ENCODE results near the gene LINC01488.

Gene LINC01488

DNA sequence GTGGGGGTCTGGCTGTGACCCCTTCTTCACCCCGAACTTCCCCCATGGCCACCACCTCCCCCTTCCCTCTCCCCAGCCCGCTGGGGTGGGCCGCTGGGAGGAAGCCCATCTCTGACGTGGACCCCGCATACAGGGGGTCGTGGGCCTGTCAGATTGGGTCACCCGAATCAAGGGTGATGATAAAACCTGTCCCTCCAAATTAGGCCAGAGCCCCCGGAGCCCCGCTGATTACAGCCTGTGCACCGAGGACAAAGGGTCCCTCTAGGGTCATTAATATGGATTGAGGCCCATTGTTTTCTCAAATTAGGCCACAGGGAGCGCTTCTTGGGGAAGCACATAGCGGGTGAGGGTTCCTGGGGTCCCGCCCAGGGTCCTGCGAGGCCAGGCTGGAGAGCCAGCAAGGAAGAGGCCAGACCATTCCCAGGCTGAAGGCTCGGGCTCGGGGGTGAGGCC lies 4.9 kb upstream of the LINC01488 start:
- peaks cover 10% of the 10 kb centered on the region for H3K4me1 Mint-ChIP-seq
- peaks cover 37% of the 10 kb centered on the region for H3K27me3 Mint-ChIP-seq (ENCODE audit: low read depth)
- no peaks in the 10 kb centered on the region for H3K9me3 Mint-ChIP-seq
- no peak overlapping the region for H3K4me3 Mint-ChIP-seq
- TF ChIP-seq, protein P1, sequence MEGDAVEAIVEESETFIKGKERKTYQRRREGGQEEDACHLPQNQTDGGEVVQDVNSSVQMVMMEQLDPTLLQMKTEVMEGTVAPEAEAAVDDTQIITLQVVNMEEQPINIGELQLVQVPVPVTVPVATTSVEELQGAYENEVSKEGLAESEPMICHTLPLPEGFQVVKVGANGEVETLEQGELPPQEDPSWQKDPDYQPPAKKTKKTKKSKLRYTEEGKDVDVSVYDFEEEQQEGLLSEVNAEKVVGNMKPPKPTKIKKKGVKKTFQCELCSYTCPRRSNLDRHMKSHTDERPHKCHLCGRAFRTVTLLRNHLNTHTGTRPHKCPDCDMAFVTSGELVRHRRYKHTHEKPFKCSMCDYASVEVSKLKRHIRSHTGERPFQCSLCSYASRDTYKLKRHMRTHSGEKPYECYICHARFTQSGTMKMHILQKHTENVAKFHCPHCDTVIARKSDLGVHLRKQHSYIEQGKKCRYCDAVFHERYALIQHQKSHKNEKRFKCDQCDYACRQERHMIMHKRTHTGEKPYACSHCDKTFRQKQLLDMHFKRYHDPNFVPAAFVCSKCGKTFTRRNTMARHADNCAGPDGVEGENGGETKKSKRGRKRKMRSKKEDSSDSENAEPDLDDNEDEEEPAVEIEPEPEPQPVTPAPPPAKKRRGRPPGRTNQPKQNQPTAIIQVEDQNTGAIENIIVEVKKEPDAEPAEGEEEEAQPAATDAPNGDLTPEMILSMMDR (IDR thresholded peaks at IDR 0.05; ENCODE audit: unreplicated experiment in 3 of 3) = no peak
- H3K36me3 Mint-ChIP-seq (ENCODE audit: low read depth) = no peaks in the 10 kb centered on the region
- no peak overlapping the region for H3K27ac Mint-ChIP-seq

- Mint-ChIP-seq H3K27ac (no peak overlapping the region), H3K4me1 (peaks cover 8% of the 10 kb centered on the region), H3K4me3 (no peak overlapping the region), H3K27me3 (ENCODE audit: low read depth) (peaks cover 36% of the 10 kb centered on the region), H3K9me3 (no peaks in the 10 kb centered on the region), H3K36me3 (ENCODE audit: low read depth) (no peaks in the 10 kb centered on the region)
- TF ChIP-seq, protein P1 (IDR thresholded peaks at IDR 0.05; ENCODE audit: unreplicated experiment in 3 of 3) = no peak
Observed at GRCh38 chr11:69477086-69477485, 4.4 kb upstream of the LINC01488 start.

DNA sequence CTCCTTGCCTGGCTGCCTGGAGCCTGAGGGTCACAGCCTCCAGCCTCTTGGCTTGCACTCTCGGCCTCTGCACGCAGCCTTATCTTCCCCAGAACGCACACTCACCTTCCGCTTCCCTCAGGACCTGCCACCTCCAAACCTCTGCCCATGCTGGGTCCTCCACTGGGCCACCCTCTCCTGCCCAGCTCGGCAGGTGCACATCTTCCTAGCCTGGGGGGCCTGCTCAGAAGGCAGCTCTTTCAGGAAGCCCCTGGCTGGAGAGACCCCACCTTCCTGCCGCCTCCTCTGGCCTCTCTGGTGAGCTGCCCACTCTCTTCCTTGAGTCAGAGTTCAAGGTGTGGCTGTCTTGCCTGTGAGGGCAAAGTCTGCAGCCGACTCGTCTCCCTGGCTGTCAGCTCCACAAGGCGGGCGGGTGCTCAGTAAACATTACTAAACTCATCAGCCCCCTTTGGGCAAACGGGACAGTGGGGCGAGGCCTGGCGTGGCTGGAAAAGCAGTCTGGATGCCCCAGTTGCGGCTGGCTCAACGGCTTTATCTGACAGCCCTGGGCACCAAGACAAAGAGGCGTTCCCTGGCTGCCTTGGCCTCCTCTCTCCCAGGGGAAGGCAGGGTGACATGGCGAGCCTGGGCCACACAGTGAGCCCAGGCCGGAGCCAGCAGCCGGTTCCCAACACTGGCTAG lies 1.7 kb upstream of the LINC01488 start:
- H3K4me3 Mint-ChIP-seq = no peak overlapping the region
- TF ChIP-seq, protein P1 (IDR thresholded peaks at IDR 0.05; ENCODE audit: unreplicated experiment in 3 of 3) = no peak
- H3K27ac Mint-ChIP-seq = peak overlapping the region in 1 of 3 experiments; percentile 80
- H3K27me3 Mint-ChIP-seq (ENCODE audit: low read depth) = peaks cover 28% of the 10 kb centered on the region
- peaks cover 18% of the 10 kb centered on the region for H3K4me1 Mint-ChIP-seq
- no peaks in the 10 kb centered on the region for H3K9me3 Mint-ChIP-seq
- no peaks in the 10 kb centered on the region for H3K36me3 Mint-ChIP-seq (ENCODE audit: low read depth)

DNA sequence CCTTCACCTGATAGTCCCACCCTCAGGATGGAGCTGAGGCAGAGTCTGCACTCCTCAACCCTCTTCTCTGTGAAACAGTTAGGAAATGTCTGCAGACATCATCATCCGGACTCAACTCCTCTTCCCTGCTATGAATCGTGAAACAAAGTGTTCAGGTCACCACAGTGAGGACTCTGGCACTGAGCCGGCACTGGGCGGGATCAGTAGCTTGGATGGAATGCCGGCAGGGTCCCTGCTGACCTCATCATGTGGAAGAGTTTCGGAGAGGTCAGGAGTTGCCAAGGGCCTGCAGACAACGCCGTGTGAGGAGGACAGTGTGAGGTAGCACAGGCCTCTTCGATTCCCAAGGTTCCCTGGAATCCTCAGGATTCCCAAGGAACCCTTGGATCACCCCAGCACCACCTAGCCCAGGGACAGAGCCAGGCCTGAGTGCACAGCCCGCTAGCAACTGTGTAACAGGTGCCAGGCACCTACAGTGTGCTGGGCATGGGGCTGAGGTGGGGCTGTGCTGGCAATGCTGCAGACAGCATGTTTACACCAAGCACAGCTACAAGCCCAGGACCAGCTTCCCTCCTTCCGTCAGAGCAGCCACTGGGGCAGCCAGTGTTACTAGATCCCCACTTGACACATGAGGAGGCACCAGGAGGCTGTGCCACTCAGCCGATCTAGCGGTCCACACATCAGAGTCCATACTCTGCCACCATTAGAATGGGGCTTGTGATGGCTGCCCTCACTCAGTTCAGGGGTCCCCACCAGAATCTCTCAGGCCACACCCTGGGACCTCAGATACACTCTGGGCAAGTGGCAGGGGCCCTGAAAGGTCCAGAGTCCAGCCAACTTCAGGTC lies 693 bp upstream of the LINC01488 start:
- no peaks in the 10 kb centered on the region for H3K36me3 Mint-ChIP-seq (ENCODE audit: low read depth)
- H3K27me3 Mint-ChIP-seq (ENCODE audit: low read depth) = peaks cover 28% of the 10 kb centered on the region
- H3K4me1 Mint-ChIP-seq = peaks cover 21% of the 10 kb centered on the region
- H3K4me3 Mint-ChIP-seq = no peak overlapping the region
- H3K27ac Mint-ChIP-seq = peak overlapping the region in 1 of 3 experiments; percentile 13
- no peaks in the 10 kb centered on the region for H3K9me3 Mint-ChIP-seq
- TF ChIP-seq, protein P1 (IDR thresholded peaks at IDR 0.05; ENCODE audit: unreplicated experiment in 3 of 3) = no peak

- TF ChIP-seq, protein P1 (IDR thresholded peaks at IDR 0.05; ENCODE audit: unreplicated experiment in 3 of 3) = no peak
- Mint-ChIP-seq H3K4me1 (peaks cover 21% of the 10 kb centered on the region), H3K27me3 (ENCODE audit: low read depth) (peaks cover 24% of the 10 kb centered on the region), H3K27ac (no peak overlapping the region), H3K9me3 (no peaks in the 10 kb centered on the region), H3K4me3 (no peak overlapping the region), H3K36me3 (ENCODE audit: low read depth) (no peaks in the 10 kb centered on the region)
Observed at GRCh38 chr11:69482322-69482721, 859 bp downstream of the LINC01488 start.

Data from nephron (organoid).